IMR-90 (cell line): ENCODE measurements around the gene PSMC3.

Source experiments
- CEBPB ChIP-seq: IDR thresholded peaks from 2 replicates; pipeline ENCODE4 v1.6.1; 2012; ENCODE audit warnings: low read depth, low read length, improper control_type of control experiment
- CTCF ChIP-seq: conservative IDR thresholded peaks from 2 replicates; pipeline ENCODE4 v1.5.1; 2012; ENCODE audit warnings: mild to moderate bottlenecking, low read depth, low read length, improper control_type of control experiment
- MAFK ChIP-seq: IDR thresholded peaks from 2 replicates; pipeline ENCODE4 v1.6.1; 2012; ENCODE audit warnings: low read depth, low read length, improper control_type of control experiment
- POLR2A ChIP-seq: IDR thresholded peaks from 2 replicates; pipeline ENCODE4 v1.6.1; 2012; ENCODE audit warnings: mild to moderate bottlenecking, low read depth, low read length
- RAD21 ChIP-seq: IDR thresholded peaks from 2 replicates; pipeline ENCODE4 v1.6.1; 2012; ENCODE audit warnings: low read length, improper control_type of control experiment
- SMC3 ChIP-seq: fragments of 150-350 bp; IDR thresholded peaks from 2 replicates; pipeline ENCODE4 v1.6.1; 2016; ENCODE audit warnings: low read depth, mild to moderate bottlenecking, antibody characterized with exemption, low read length, moderate library complexity

DNA sequence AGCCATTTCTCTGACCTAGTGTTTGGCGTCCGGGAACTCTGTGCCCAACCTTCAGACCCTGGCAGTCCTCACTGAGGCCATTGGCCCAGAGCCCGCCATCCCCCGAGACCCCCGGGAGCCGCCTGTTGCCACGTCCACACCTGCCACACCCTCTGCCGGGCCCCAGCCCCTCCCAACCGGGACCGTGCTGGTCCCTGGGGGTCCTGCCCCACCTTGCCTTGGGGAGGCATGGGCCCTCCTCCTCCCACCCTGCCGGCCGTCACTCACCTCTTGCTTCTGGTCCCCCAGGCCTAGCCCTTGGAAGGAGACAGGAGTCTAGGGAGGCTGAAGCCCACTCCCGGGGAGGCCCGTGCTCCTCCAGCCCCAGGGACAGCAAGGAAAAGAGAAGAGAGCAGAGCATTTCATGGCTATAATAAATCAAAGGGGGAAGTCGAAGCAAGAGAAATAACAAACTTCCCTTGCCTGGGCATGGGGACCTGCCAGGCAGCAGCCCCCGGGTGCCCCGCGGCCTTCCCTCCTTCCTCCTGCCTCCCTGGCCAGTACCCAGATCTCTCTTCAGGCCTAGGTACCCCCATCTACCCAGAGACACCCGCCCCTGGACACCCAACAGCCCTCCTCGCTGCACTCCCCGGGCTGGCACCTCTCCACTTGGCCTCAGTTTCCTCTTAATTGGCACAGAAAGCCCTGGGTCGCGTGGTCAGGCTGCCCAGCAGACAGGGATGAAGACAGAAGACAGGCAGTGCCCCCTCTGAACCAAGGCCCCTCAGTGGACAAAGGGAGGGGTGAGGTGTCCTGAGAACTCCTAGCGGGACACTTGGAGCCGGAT lies 30.8 kb downstream of the PSMC3 start:
- TF ChIP-seq CTCF = no peak
- no peak for TF ChIP-seq SMC3
- no peak for TF ChIP-seq POLR2A
- TF ChIP-seq MAFK = no peak
- TF ChIP-seq CEBPB = no peak
- TF ChIP-seq RAD21 = no peak
